HEK293 (cell line): Measurements from ENCODE around the gene ADSL.

Experiments used
- CTCF ChIA-PET: fragments of 350-600 bp; formaldehyde crosslinking; extraction: SDS; loops from one replicate; lab custom pipeline; 2021; ENCODE audit warnings: antibody characterized with exemption; lab: Yijun Ruan, JAX
- POLR2A ChIA-PET: fragments of 300-600 bp; formaldehyde crosslinking; extraction: SDS; loops from one replicate; lab custom pipeline; 2020; ENCODE audit warnings: antibody characterized with exemption, inconsistent platforms; lab: Yijun Ruan, JAX
- H3K27ac ChIP-seq: fragments of 200-500 bp; sonication (Bioruptor generic); 2 replicates; pipeline ENCODE4 v1.5.1; 2014; ENCODE audit warnings: low read depth, low read length, control low read depth, inconsistent platforms; ENCODE audit errors: extremely low read depth
- H3K36me3 ChIP-seq, 2 experiments: fragments of 200-500 bp in 1 of 2; sonication (Bioruptor generic) in 1 of 2; 1 replicate in 1 of 2; 2 replicates in 1 of 2; pipeline ENCODE4 v1.5.1; 2014 to 2017; ENCODE audit warnings: inconsistent platforms in 2 of 2, low read length in 2 of 2; ENCODE audit not compliant: control insufficient read depth in 2 of 2, insufficient read depth in 1 of 2
- H3K4me1 ChIP-seq: fragments of 200-500 bp; sonication (Bioruptor generic); 2 replicates; pipeline ENCODE4 v1.5.1; 2014; ENCODE audit warnings: mild to moderate bottlenecking, low read length, inconsistent platforms; ENCODE audit not compliant: control insufficient read depth, insufficient read depth
- H3K4me3 ChIP-seq: 2 replicates; pipeline ENCODE4 v1.5.1; 2011; ENCODE audit warnings: low read depth, mild to moderate bottlenecking, control low read depth, low read length, moderate library complexity
- H3K9me3 ChIP-seq: fragments of 200-500 bp; sonication (Bioruptor generic); 2 replicates; pipeline ENCODE4 v1.5.1; 2014; ENCODE audit warnings: low read depth, low read length, inconsistent platforms; ENCODE audit not compliant: control insufficient read depth, insufficient read depth
- EGR2 ChIP-seq: fragments of 450-650 bp; formaldehyde crosslinking; IDR thresholded peaks from 2 replicates; pipeline ENCODE4 v1.5.1; 2016; ENCODE audit warnings: low read depth, missing biosample characterization, missing genetic modification characterization
- GLI4 ChIP-seq: fragments of 450-650 bp; formaldehyde crosslinking; IDR thresholded peaks from 2 replicates; pipeline ENCODE4 v1.5.1; 2016; ENCODE audit warnings: missing biosample characterization, missing genetic modification characterization
- INSM2 ChIP-seq: fragments of 450-650 bp; formaldehyde crosslinking; IDR thresholded peaks from 2 replicates; pipeline ENCODE4 v1.5.1; 2016; ENCODE audit warnings: missing biosample characterization, missing genetic modification characterization
- KLF16 ChIP-seq: fragments of 450-650 bp; formaldehyde crosslinking; IDR thresholded peaks from 2 replicates; pipeline ENCODE4 v1.5.1; 2017; ENCODE audit warnings: missing biosample characterization, missing genetic modification characterization
- KLF7 ChIP-seq: fragments of 450-650 bp; formaldehyde crosslinking; IDR thresholded peaks from 2 replicates; pipeline ENCODE4 v1.5.1; 2016; ENCODE audit warnings: missing biosample characterization, missing genetic modification characterization, borderline replicate concordance
- KLF9 ChIP-seq: fragments of 450-650 bp; formaldehyde crosslinking; IDR thresholded peaks from 2 replicates; pipeline ENCODE4 v1.5.1; 2016; ENCODE audit warnings: missing biosample characterization, missing genetic modification characterization, low read depth
- RBAK ChIP-seq: fragments of 450-650 bp; formaldehyde crosslinking; IDR thresholded peaks from 2 replicates; pipeline ENCODE4 v1.5.1; 2016; ENCODE audit warnings: missing biosample characterization, missing genetic modification characterization
- SCRT1 ChIP-seq: fragments of 450-650 bp; formaldehyde crosslinking; IDR thresholded peaks from 2 replicates; pipeline ENCODE4 v1.5.1; 2016; ENCODE audit warnings: missing biosample characterization, missing genetic modification characterization, borderline replicate concordance
- SP7 ChIP-seq: fragments of 450-650 bp; formaldehyde crosslinking; IDR thresholded peaks from 2 replicates; pipeline ENCODE4 v1.5.1; 2016; ENCODE audit warnings: missing biosample characterization, missing genetic modification characterization
- YY1 ChIP-seq: fragments of 450-650 bp; formaldehyde crosslinking; IDR thresholded peaks from 2 replicates; pipeline ENCODE4 v1.5.1; 2018; ENCODE audit warnings: missing biosample characterization, missing genetic modification characterization
- ZBTB17 ChIP-seq: fragments of 450-650 bp; formaldehyde crosslinking; IDR thresholded peaks from 2 replicates; pipeline ENCODE4 v1.5.1; 2016; ENCODE audit warnings: missing biosample characterization, missing genetic modification characterization
- ZNF132 ChIP-seq: fragments of 450-650 bp; formaldehyde crosslinking; IDR thresholded peaks from 2 replicates; pipeline ENCODE4 v1.5.1; 2017; ENCODE audit warnings: missing biosample characterization, missing genetic modification characterization, borderline replicate concordance
- ZNF16 ChIP-seq: fragments of 450-650 bp; formaldehyde crosslinking; IDR thresholded peaks from 2 replicates; pipeline ENCODE4 v1.5.1; 2016; ENCODE audit warnings: low read depth, missing biosample characterization, missing genetic modification characterization
- ZNF169 ChIP-seq: fragments of 450-650 bp; formaldehyde crosslinking; IDR thresholded peaks from 2 replicates; pipeline ENCODE4 v1.5.1; 2016; ENCODE audit warnings: missing biosample characterization, missing genetic modification characterization
- ZNF174 ChIP-seq: fragments of 450-650 bp; formaldehyde crosslinking; IDR thresholded peaks from 2 replicates; pipeline ENCODE4 v1.5.0; 2017; ENCODE audit warnings: missing biosample characterization, mild to moderate bottlenecking, missing genetic modification characterization
- ZNF221 ChIP-seq: fragments of 450-650 bp; formaldehyde crosslinking; IDR thresholded peaks from 2 replicates; pipeline ENCODE4 v1.5.1; 2017; ENCODE audit warnings: missing biosample characterization, missing genetic modification characterization, borderline replicate concordance
- ZNF37A ChIP-seq: fragments of 450-650 bp; IDR thresholded peaks from 2 replicates; pipeline ENCODE4 v1.5.1; 2018; ENCODE audit warnings: missing biosample characterization, missing genetic modification characterization
- ZNF658 ChIP-seq: fragments of 450-650 bp; formaldehyde crosslinking; IDR thresholded peaks from 2 replicates; pipeline ENCODE4; 2016; ENCODE audit warnings: missing biosample characterization, missing genetic modification characterization
- ZNF677 ChIP-seq: fragments of 450-650 bp; IDR thresholded peaks from 2 replicates; pipeline ENCODE4 v1.5.0; 2018; ENCODE audit warnings: missing biosample characterization, mild to moderate bottlenecking, missing genetic modification characterization, moderate library complexity
- ZNF76 ChIP-seq: fragments of 450-650 bp; formaldehyde crosslinking; IDR thresholded peaks from 2 replicates; pipeline ENCODE4; 2016; ENCODE audit warnings: low read depth, missing biosample characterization, missing genetic modification characterization, borderline replicate concordance
- ZNF768 ChIP-seq: fragments of 450-650 bp; formaldehyde crosslinking; IDR thresholded peaks from 2 replicates; pipeline ENCODE4 v1.5.1; 2018; ENCODE audit warnings: missing biosample characterization, mild to moderate bottlenecking, missing genetic modification characterization
- ZNF776 ChIP-seq: fragments of 450-650 bp; formaldehyde crosslinking; IDR thresholded peaks from 2 replicates; pipeline ENCODE4 v1.5.0; 2017; ENCODE audit warnings: missing biosample characterization, missing genetic modification characterization, borderline replicate concordance
- ZNF791 ChIP-seq: fragments of 450-650 bp; formaldehyde crosslinking; IDR thresholded peaks from 2 replicates; pipeline ENCODE4 v1.5.1; 2016; ENCODE audit warnings: missing biosample characterization, missing genetic modification characterization
- TF ChIP-seq, protein P1 (sequence below): fragments of 450-650 bp; formaldehyde crosslinking; IDR thresholded peaks from 2 replicates; pipeline ENCODE4 v1.5.1; 2016; ENCODE audit warnings: missing biosample characterization, missing genetic modification characterization
- TF ChIP-seq, protein P2 (sequence below): fragments of 450-650 bp; formaldehyde crosslinking; IDR thresholded peaks from 2 replicates; pipeline ENCODE4 v1.5.1; 2016; ENCODE audit warnings: missing biosample characterization, missing genetic modification characterization, borderline replicate concordance
- TF ChIP-seq, protein P3 (sequence below): fragments of 450-650 bp; formaldehyde crosslinking; IDR thresholded peaks from 2 replicates; pipeline ENCODE4; 2016; ENCODE audit warnings: missing biosample characterization, missing genetic modification characterization

The ADSL gene

DNA sequence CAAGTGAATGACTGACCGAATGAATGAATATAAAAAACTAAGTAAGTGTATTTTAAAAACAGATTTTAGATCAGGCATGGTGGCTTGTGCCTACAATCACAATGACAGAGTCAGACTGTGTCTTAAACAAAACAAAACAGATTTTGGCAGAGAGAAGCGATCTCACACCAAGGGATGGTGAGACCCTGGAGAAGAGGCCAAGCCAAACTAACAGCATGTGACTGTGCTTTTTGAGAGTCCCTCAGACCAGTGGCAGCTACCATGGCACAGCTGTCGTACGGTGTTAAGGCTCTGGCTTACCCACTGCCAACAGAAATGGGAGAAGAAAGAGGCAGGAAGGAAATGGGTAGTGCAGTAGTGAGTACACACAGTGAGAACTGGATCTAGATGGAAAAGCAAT lies 84.7 kb downstream of the ADSL start:
- Histone ChIP-seq H3K27ac (no peak overlapping the region), H3K9me3 (no peaks in the 10 kb centered on the region), H3K36me3 (peaks cover 17 to 57% of the 10 kb centered on the region in 2 experiments; a peak in 2 of 3 replicates), H3K4me1 (no peaks in the 10 kb centered on the region), H3K4me3 (no peak overlapping the region)
- ChIA-PET POLR2A (interaction anchor here (0.6 kb wide), 1 partner anchor 232 kb away, joined by 6 read pairs; no protein-coding TSS in a partner anchor), CTCF (interaction anchor here (13.5 kb wide), 1 partner anchor 217 kb away, joined by 278 read pairs; no protein-coding TSS in a partner anchor)
- TF ChIP-seq SCRT1 (tag by site-specific recombination) (no peak), KLF16 (no peak), ZNF791 (tag by site-specific recombination) (no peak), ZNF776 (tag by site-specific recombination) (no peak), ZNF16 (tag by site-specific recombination) (no peak), GLI4 (tag by site-specific recombination) (no peak), EGR2 (no peak), KLF7 (tag by site-specific recombination) (no peak), ZNF37A (tag by site-specific recombination) (no peak), RBAK (tag by site-specific recombination) (no peak), ZNF768 (tag by site-specific recombination) (no peak), ZNF174 (tag by site-specific recombination) (no peak), INSM2 (tag by site-specific recombination) (no peak), ZNF76 (no peak), ZNF132 (tag by site-specific recombination) (no peak), YY1 (tag by site-specific recombination) (no peak), ZNF221 (tag by site-specific recombination) (no peak)
- TF ChIP-seq, protein P1, sequence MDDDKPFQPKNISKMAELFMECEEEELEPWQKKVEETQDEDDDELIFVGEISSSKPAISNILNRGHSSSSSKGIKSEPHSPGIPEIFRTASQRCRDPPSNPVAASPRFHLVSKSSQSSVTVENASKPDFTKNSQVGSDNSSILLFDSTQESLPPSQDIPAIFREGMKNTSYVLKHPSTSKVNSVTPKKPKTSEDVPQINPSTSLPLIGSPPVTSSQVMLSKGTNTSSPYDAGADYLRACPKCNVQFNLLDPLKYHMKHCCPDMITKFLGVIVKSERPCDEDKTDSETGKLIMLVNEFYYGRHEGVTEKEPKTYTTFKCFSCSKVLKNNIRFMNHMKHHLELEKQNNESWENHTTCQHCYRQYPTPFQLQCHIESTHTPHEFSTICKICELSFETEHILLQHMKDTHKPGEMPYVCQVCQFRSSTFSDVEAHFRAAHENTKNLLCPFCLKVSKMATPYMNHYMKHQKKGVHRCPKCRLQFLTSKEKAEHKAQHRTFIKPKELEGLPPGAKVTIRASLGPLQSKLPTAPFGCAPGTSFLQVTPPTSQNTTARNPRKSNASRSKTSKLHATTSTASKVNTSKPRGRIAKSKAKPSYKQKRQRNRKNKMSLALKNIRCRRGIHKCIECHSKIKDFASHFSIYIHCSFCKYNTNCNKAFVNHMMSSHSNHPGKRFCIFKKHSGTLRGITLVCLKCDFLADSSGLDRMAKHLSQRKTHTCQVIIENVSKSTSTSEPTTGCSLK: no peak

DNA sequence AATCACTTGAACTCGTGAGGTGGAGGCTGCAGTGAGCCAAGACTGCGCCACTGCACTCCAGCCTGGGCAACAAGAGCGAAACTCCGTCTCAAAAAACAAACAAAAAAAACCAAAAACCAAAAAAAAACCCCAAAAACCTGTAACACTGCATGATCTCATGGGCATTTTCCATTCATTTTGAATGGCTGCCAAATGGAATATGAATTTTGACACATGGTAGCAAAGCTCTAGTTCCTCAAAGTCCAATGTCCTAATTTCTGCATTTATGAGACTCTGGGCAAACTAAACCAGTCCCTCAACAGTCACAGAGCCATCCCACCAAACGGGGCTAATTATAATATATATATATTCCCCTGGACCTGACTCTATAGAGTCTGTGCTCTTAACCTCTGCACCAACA lies 85.9 kb downstream of the ADSL start:
- no peak overlapping the region for H3K27ac ChIP-seq
- peaks cover 17 to 45% of the 10 kb centered on the region in 2 experiments; a peak in 2 of 3 replicates for H3K36me3 ChIP-seq
- no peak overlapping the region for H3K4me3 ChIP-seq
- ChIA-PET CTCF (interaction anchor here (1.0 to 13.5 kb wide), 2 partner anchors 47 to 216 kb away, joined by 7 to 278 read pairs; no protein-coding TSS in a partner anchor), POLR2A (no interaction called here)
- H3K4me1 ChIP-seq: no peaks in the 10 kb centered on the region
- TF ChIP-seq, protein P2, sequence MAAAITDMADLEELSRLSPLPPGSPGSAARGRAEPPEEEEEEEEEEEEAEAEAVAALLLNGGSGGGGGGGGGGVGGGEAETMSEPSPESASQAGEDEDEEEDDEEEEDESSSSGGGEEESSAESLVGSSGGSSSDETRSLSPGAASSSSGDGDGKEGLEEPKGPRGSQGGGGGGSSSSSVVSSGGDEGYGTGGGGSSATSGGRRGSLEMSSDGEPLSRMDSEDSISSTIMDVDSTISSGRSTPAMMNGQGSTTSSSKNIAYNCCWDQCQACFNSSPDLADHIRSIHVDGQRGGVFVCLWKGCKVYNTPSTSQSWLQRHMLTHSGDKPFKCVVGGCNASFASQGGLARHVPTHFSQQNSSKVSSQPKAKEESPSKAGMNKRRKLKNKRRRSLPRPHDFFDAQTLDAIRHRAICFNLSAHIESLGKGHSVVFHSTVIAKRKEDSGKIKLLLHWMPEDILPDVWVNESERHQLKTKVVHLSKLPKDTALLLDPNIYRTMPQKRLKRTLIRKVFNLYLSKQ (tag by site-specific recombination): no peak
- TF ChIP-seq ZNF658 (tag by site-specific recombination): no peak
- no peak for TF ChIP-seq KLF9
- no peak for TF ChIP-seq ZBTB17 (tag by site-specific recombination)
- TF ChIP-seq ZNF169 (tag by site-specific recombination): no peak
- no peak for TF ChIP-seq SP7 (tag by site-specific recombination)
- no peak for TF ChIP-seq ZNF677 (tag by site-specific recombination)
- TF ChIP-seq, protein P3, sequence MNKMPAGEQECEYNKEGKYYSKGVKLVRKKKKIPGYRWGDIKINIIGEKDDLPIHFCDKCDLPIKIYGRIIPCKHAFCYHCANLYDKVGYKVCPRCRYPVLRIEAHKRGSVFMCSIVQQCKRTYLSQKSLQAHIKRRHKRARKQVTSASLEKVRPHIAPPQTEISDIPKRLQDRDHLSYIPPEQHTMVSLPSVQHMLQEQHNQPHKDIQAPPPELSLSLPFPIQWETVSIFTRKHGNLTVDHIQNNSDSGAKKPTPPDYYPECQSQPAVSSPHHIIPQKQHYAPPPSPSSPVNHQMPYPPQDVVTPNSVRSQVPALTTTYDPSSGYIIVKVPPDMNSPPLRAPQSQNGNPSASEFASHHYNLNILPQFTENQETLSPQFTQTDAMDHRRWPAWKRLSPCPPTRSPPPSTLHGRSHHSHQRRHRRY: no peak
- no peaks in the 10 kb centered on the region for H3K9me3 ChIP-seq
